Measurements from ENCODE around the gene TNFRSF19.

Gene TNFRSF19

GRCh38 chr13:23560571-23561089, 9.6 kb upstream of the TNFRSF19 start:
- H4K8ac ChIP-seq (ENCODE audit: low read depth, low read length) = no peak overlapping the region
- no peaks in the 10 kb centered on the region for H3K79me1 ChIP-seq (ENCODE audit: low read depth, low read length)
- DNase-seq (ENCODE audit: low spot score) = no peak
- no peak overlapping the region for H3K4me2 ChIP-seq (ENCODE audit: insufficient read depth, low read length, poor library complexity, severe bottlenecking)
- H3K4me1 ChIP-seq (ENCODE audit: control insufficient read depth in 2 of 2, insufficient read depth in 1 of 2, low read depth in 1 of 2, low read length in 2 of 2) = peaks cover 2 to 4% of the 10 kb centered on the region in 2 donors
- H3K27ac ChIP-seq (replicated peaks; ENCODE audit: low read length) = no peak overlapping the region
- peak overlapping the region; percentile 2 for H3K9ac ChIP-seq (ENCODE audit: low read depth, low read length, poor library complexity)
- H2BK12ac ChIP-seq (ENCODE audit: low read length) = no peak overlapping the region
- H3K27me3 ChIP-seq (ENCODE audit: control insufficient read depth in 3 of 3, insufficient read depth in 3 of 3, low read depth in 1 of 3, low read length in 3 of 3) = no peaks in the 10 kb centered on the region
- no peak overlapping the region for H3K4ac ChIP-seq (ENCODE audit: low read length)
- H2BK15ac ChIP-seq (ENCODE audit: low read length) = no peak overlapping the region
- H4K91ac ChIP-seq (ENCODE audit: low read depth, low read length, poor library complexity) = no peak overlapping the region
- no peak overlapping the region for H2BK120ac ChIP-seq (ENCODE audit: low read depth, low read length)
- peaks cover 0 to 5% of the 10 kb centered on the region in 2 donors for H3K9me3 ChIP-seq (replicated peaks in 1 of 2; ENCODE audit: control insufficient read depth in 2 of 2, insufficient read depth in 1 of 2, low read depth in 1 of 2, low read length in 2 of 2)
- no peak overlapping the region for H2BK5ac ChIP-seq (ENCODE audit: low read length)
- no peak overlapping the region for H3K14ac ChIP-seq (ENCODE audit: low read length)
- no peak overlapping the region for H2AFZ ChIP-seq (ENCODE audit: low read length)
- no peaks in the 10 kb centered on the region for H3K36me3 ChIP-seq (replicated peaks in 1 of 2; ENCODE audit: control insufficient read depth in 2 of 2, insufficient read depth in 2 of 2, low read length in 2 of 2)
- peak overlapping the region; percentile 38 for H2AK5ac ChIP-seq (ENCODE audit: low read depth, low read length)
- H3K23ac ChIP-seq (ENCODE audit: low read depth, low read length, poor library complexity) = no peak overlapping the region
- no peak overlapping the region for H3K4me3 ChIP-seq (ENCODE audit: low read length in 2 of 2)
- peak overlapping the region; percentile 51 for H3K18ac ChIP-seq (ENCODE audit: low read length)
- no CpG with 5 or more reads among the region's 7 CpGs for WGBS, 2 donors (ENCODE audit: extremely low coverage in 2 of 2, insufficient read length in 2 of 2, insufficient replicate concordance in 1 of 2)

GRCh38 chr13:23561261-23561660, 9.0 kb upstream of the TNFRSF19 start:
- no peak overlapping the region for H2AK5ac ChIP-seq (ENCODE audit: low read depth, low read length)
- no peak overlapping the region for H2AFZ ChIP-seq (ENCODE audit: low read length)
- H4K91ac ChIP-seq (ENCODE audit: low read depth, low read length, poor library complexity) = no peak overlapping the region
- no peak overlapping the region for H2BK12ac ChIP-seq (ENCODE audit: low read length)
- no peak overlapping the region for H3K4me3 ChIP-seq (ENCODE audit: low read length in 2 of 2)
- no peak for DNase-seq (ENCODE audit: low spot score)
- no peak overlapping the region for H3K9ac ChIP-seq (ENCODE audit: low read depth, low read length, poor library complexity)
- H3K23ac ChIP-seq (ENCODE audit: low read depth, low read length, poor library complexity) = no peak overlapping the region
- H3K14ac ChIP-seq (ENCODE audit: low read length) = no peak overlapping the region
- no peak overlapping the region for H4K8ac ChIP-seq (ENCODE audit: low read depth, low read length)
- no peak overlapping the region for H3K4me2 ChIP-seq (ENCODE audit: insufficient read depth, low read length, poor library complexity, severe bottlenecking)
- H3K36me3 ChIP-seq (replicated peaks in 1 of 2; ENCODE audit: control insufficient read depth in 2 of 2, insufficient read depth in 2 of 2, low read length in 2 of 2) = no peaks in the 10 kb centered on the region
- H3K27me3 ChIP-seq (ENCODE audit: control insufficient read depth in 3 of 3, insufficient read depth in 3 of 3, low read depth in 1 of 3, low read length in 3 of 3) = no peaks in the 10 kb centered on the region
- WGBS, 2 donors (ENCODE audit: extremely low coverage in 2 of 2, insufficient read length in 2 of 2, insufficient replicate concordance in 1 of 2) = no CpG with 5 or more reads among the region's 3 CpGs
- H2BK120ac ChIP-seq (ENCODE audit: low read depth, low read length) = no peak overlapping the region
- peaks cover 2 to 4% of the 10 kb centered on the region in 2 donors for H3K4me1 ChIP-seq (ENCODE audit: control insufficient read depth in 2 of 2, insufficient read depth in 1 of 2, low read depth in 1 of 2, low read length in 2 of 2)
- no peak overlapping the region for H2BK5ac ChIP-seq (ENCODE audit: low read length)
- no peak overlapping the region for H3K4ac ChIP-seq (ENCODE audit: low read length)
- no peak overlapping the region for H3K18ac ChIP-seq (ENCODE audit: low read length)
- H3K9me3 ChIP-seq (replicated peaks in 1 of 2; ENCODE audit: control insufficient read depth in 2 of 2, insufficient read depth in 1 of 2, low read depth in 1 of 2, low read length in 2 of 2) = peaks cover 0 to 5% of the 10 kb centered on the region in 2 donors
- no peaks in the 10 kb centered on the region for H3K79me1 ChIP-seq (ENCODE audit: low read depth, low read length)
- no peak overlapping the region for H2BK15ac ChIP-seq (ENCODE audit: low read length)
- H3K27ac ChIP-seq (replicated peaks; ENCODE audit: low read length) = no peak overlapping the region

DNA sequence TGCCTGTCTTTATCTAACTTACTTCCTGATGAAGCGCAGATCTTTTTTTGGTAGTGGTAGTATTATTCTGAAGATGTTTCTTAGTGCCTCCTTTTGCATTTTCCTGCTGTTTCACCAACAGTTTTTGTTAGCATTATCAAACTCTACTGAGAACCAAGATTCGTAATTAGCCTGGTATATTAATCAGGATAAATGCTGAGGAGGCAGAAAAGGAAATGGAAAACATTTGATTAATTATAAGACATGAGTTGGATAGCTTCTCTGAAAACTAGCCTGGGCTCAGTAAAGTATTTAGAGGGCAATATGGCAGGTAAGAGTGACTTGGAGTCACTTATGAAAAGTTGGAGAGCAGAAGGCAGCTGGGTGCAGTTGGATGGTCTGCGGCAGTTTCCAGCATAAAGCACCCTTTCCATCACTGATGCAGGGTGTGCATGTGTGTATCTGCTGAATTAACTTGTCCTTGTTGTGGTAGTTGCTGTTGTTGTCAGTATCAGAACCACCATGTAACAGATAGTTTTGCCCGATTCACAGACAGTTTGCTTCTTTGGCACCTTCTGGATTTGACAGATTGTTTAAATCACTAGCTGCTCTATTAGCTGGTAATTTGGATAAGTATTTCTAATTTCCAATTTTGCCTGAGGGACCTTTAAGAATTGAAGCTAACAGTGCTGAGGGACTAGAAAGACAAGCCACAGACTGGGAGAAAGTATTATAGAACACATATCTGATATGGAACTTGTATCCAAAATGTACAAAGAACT, 6.9 kb upstream of the TNFRSF19 start:
- H3K18ac ChIP-seq (ENCODE audit: low read length) = no peak overlapping the region
- H3K4me3 ChIP-seq (ENCODE audit: low read length in 2 of 2) = no peak overlapping the region
- H2AFZ ChIP-seq (ENCODE audit: low read length) = no peak overlapping the region
- peaks cover 5 to 6% of the 10 kb centered on the region in 2 donors for H3K4me1 ChIP-seq (ENCODE audit: control insufficient read depth in 2 of 2, insufficient read depth in 1 of 2, low read depth in 1 of 2, low read length in 2 of 2)
- no peak overlapping the region for H3K4ac ChIP-seq (ENCODE audit: low read length)
- no peak for DNase-seq (ENCODE audit: low spot score)
- H4K91ac ChIP-seq (ENCODE audit: low read depth, low read length, poor library complexity) = no peak overlapping the region
- no peak overlapping the region for H2BK5ac ChIP-seq (ENCODE audit: low read length)
- no peak overlapping the region for H3K27ac ChIP-seq (replicated peaks; ENCODE audit: low read length)
- no peak overlapping the region for H2BK120ac ChIP-seq (ENCODE audit: low read depth, low read length)
- no peak overlapping the region for H3K14ac ChIP-seq (ENCODE audit: low read length)
- no peak overlapping the region for H3K23ac ChIP-seq (ENCODE audit: low read depth, low read length, poor library complexity)
- no peaks in the 10 kb centered on the region for H3K27me3 ChIP-seq (ENCODE audit: control insufficient read depth in 3 of 3, insufficient read depth in 3 of 3, low read depth in 1 of 3, low read length in 3 of 3)
- H3K79me1 ChIP-seq (ENCODE audit: low read depth, low read length) = no peaks in the 10 kb centered on the region
- H2AK5ac ChIP-seq (ENCODE audit: low read depth, low read length) = no peak overlapping the region
- no peak overlapping the region for H3K4me2 ChIP-seq (ENCODE audit: insufficient read depth, low read length, poor library complexity, severe bottlenecking)
- H3K36me3 ChIP-seq (replicated peaks in 1 of 2; ENCODE audit: control insufficient read depth in 2 of 2, insufficient read depth in 2 of 2, low read length in 2 of 2) = no peaks in the 10 kb centered on the region
- H2BK15ac ChIP-seq (ENCODE audit: low read length) = no peak overlapping the region
- no peak overlapping the region for H4K8ac ChIP-seq (ENCODE audit: low read depth, low read length)
- H3K9ac ChIP-seq (ENCODE audit: low read depth, low read length, poor library complexity) = no peak overlapping the region
- no CpG with 5 or more reads among the region's 4 CpGs for WGBS, 2 donors (ENCODE audit: extremely low coverage in 2 of 2, insufficient read length in 2 of 2, insufficient replicate concordance in 1 of 2)
- H2BK12ac ChIP-seq (ENCODE audit: low read length) = no peak overlapping the region
- no peaks in the 10 kb centered on the region for H3K9me3 ChIP-seq (replicated peaks in 1 of 2; ENCODE audit: control insufficient read depth in 2 of 2, insufficient read depth in 1 of 2, low read depth in 1 of 2, low read length in 2 of 2)

DNA sequence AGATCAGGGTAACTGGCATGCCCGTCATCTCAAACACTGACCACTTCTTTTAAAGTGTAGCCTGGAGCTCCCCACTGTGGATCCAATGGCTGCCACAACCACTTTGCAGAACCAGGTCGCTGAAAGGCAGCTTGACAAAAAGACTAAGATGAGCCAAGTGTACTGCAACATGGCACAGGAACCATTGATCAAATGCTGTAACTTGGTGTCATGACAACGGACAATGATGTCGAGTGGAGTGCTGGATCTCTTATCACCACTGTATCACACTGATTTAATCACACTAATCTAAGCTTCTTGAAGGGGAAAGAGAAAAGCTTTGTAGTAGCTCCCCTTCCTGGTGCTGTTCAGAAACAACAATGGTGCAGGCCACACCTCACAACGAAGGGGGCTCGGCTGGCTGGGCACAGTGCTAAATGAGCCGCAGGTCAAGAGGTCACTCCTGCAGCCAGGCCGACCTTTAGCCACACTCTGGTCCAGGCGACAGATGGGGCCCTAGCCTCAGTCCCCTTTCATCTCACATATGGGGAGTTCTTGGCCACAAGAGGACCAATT, 2.2 kb upstream of the TNFRSF19 start:
- Histone ChIP-seq H3K36me3 (replicated peaks in 1 of 2; ENCODE audit: control insufficient read depth in 2 of 2, insufficient read depth in 2 of 2, low read length in 2 of 2) (no peaks in the 10 kb centered on the region), H3K14ac (ENCODE audit: low read length) (no peak overlapping the region), H4K91ac (ENCODE audit: low read depth, low read length, poor library complexity) (no peak overlapping the region), H3K18ac (ENCODE audit: low read length) (no peak overlapping the region), H2BK5ac (ENCODE audit: low read length) (no peak overlapping the region), H3K4me1 (ENCODE audit: control insufficient read depth in 2 of 2, insufficient read depth in 1 of 2, low read depth in 1 of 2, low read length in 2 of 2) (peaks cover 11 to 21% of the 10 kb centered on the region in 2 donors), H3K23ac (ENCODE audit: low read depth, low read length, poor library complexity) (no peak overlapping the region), H2AFZ (ENCODE audit: low read length) (no peak overlapping the region), H3K9me3 (replicated peaks in 1 of 2; ENCODE audit: control insufficient read depth in 2 of 2, insufficient read depth in 1 of 2, low read depth in 1 of 2, low read length in 2 of 2) (no peaks in the 10 kb centered on the region), H3K9ac (ENCODE audit: low read depth, low read length, poor library complexity) (no peak overlapping the region), H2AK5ac (ENCODE audit: low read depth, low read length) (no peak overlapping the region), H2BK15ac (ENCODE audit: low read length) (no peak overlapping the region), H4K8ac (ENCODE audit: low read depth, low read length) (no peak overlapping the region), H3K27me3 (ENCODE audit: control insufficient read depth in 3 of 3, insufficient read depth in 3 of 3, low read depth in 1 of 3, low read length in 3 of 3) (no peaks in the 10 kb centered on the region), H2BK120ac (ENCODE audit: low read depth, low read length) (no peak overlapping the region), H3K4ac (ENCODE audit: low read length) (no peak overlapping the region), H3K27ac (replicated peaks; ENCODE audit: low read length) (no peak overlapping the region), H3K79me1 (ENCODE audit: low read depth, low read length) (no peaks in the 10 kb centered on the region), H2BK12ac (ENCODE audit: low read length) (no peak overlapping the region), H3K4me3 (ENCODE audit: low read length in 2 of 2) (no peak overlapping the region), H3K4me2 (ENCODE audit: insufficient read depth, low read length, poor library complexity, severe bottlenecking) (no peak overlapping the region)
- DNase-seq (ENCODE audit: low spot score) = peak; percentile 70
- WGBS, 2 donors (ENCODE audit: extremely low coverage in 2 of 2, insufficient read length in 2 of 2, insufficient replicate concordance in 1 of 2) = no CpG with 5 or more reads among the region's 9 CpGs

Data from neuronal stem cell (in vitro differentiated cells).